Lower lobe of right lung (tissue), 1 donor: ENCODE measurements around the gene CFAP210. TPM values are rescaled to one million over a fixed set of nuclear protein-coding genes. Genes with fewer than 3 reads are reported as not detected.

ENCODE experiments used
- total RNA-seq: library from RNA; stranded (reverse); fragmentation: NEBNext Ultra II Directional; extraction: Animal tissue kit (Norgen Biotek cat#: 25700); gene quantifications from one replicate; pipeline ENCODE4 v1.2.1, GENCODE V29; 2021
- donor health status: DM: no; HTN: yes; CAD: no; lungs with severe emphysema.

The CFAP210 gene
- total RNA-seq, 1 donor from 2014 or later = 0.95 TPM

Other genes with a start within 250 kb of the CFAP210 start
- gene BBS5, start 214.9 kb downstream of the CFAP210 start, total RNA-seq = 7.0 TPM
- gene KLHL41, start 184.7 kb downstream of the CFAP210 start, total RNA-seq = 0.68 TPM
- gene FASTKD1, start 120.5 kb downstream of the CFAP210 start, total RNA-seq = 38.3 TPM
- 51.7 TPM for gene PPIG, start 110.1 kb downstream of the CFAP210 start, total RNA-seq
- gene PHOSPHO2, start 64 bp upstream of the CFAP210 start, total RNA-seq = 6.1 TPM
- gene KLHL23, start 39.4 kb upstream of the CFAP210 start, total RNA-seq = 8.8 TPM
- gene SSB, start 104.5 kb upstream of the CFAP210 start, total RNA-seq = 76.3 TPM
- gene METTL5, start 130.5 kb upstream of the CFAP210 start, total RNA-seq = 33.2 TPM
- gene UBR3, start 133.0 kb upstream of the CFAP210 start, total RNA-seq = 46.7 TPM